NCI-H2107 treated with DMSO at 0.1 percent for 48 hours (cell line): ENCODE measurements around the gene PEX11A.

Source experiments
- DNase-seq: peaks from one replicate; lab custom pipeline; 2025; ENCODE audit not compliant: unreplicated experiment; lab: John Stamatoyannopoulos, UW

The PEX11A gene

GRCh38 chr15:89631902-89632264 is 58.7 kb downstream of the PEX11A start:
- no peak for DNase-seq
